AG09319 (cell line): Measurements from ENCODE around the gene CEP72.

Experiments used
- DNase-seq: peaks from one replicate; pipeline ENCODE4 v3.0.0-alpha.2; 2010; ENCODE audit warnings: low read depth; ENCODE audit errors: extremely low read depth
- CTCF ChIP-seq: IDR thresholded peaks from 2 replicates; pipeline ENCODE4 v1.5.1; 2011; ENCODE audit warnings: low read depth, mild to moderate bottlenecking, inconsistent platforms, low read length, moderate library complexity

The CEP72 gene

GRCh38 chr5:671459-672328, 59.6 kb downstream of the CEP72 start:
- peak; percentile 97 for TF ChIP-seq CTCF
- no peak for DNase-seq

GRCh38 chr5:672329-673160, 60.4 kb downstream of the CEP72 start:
- no peak for TF ChIP-seq CTCF
- peak; percentile 40 for DNase-seq

- DNase-seq, result no peak
- no peak for TF ChIP-seq CTCF
Measured at GRCh38 chr5:673161-673830, 61.2 kb downstream of the CEP72 start.

GRCh38 chr5:673831-674629, 61.9 kb downstream of the CEP72 start:
- no peak for DNase-seq
- no peak for TF ChIP-seq CTCF

- no peak for TF ChIP-seq CTCF
- DNase-seq, result no peak
Measured at GRCh38 chr5:674630-675011, 62.5 kb downstream of the CEP72 start.

- DNase-seq, result no peak
- TF ChIP-seq CTCF, result no peak
Measured at GRCh38 chr5:675111-675870, 63.2 kb downstream of the CEP72 start.
